ENCODE measurements around the gene CKLF. TPM values are rescaled to one million over a fixed set of nuclear protein-coding genes. Genes with fewer than 3 reads are reported as not detected.

The CKLF gene
- total and polyA plus RNA-seq, 12 donors: 19.6 to 67.9 (median 39.1) TPM

GRCh38 chr16:66574081-66574480 lies 21.7 kb downstream of the CKLF start:
- intact Hi-C loops (cut with DNase I): no loop called here
- WGBS, 4 donors: 76 to 93% (median 88%) methylated on average over 1 of the region's 1 CpG

GRCh38 chr16:66574531-66574930 lies 22.2 kb downstream of the CKLF start:
- 90 to 94% (median 93%) methylated on average over 3 of the region's 3 CpGs for WGBS, 4 donors
- Histone ChIP-seq H3K9me3 (replicated peaks in 1 of 3) (no peaks in the 10 kb centered on the region), H3K36me3 (replicated peaks in 1 of 2) (no peaks in the 10 kb centered on the region), H3K4me3 (no peak overlapping the region), H3K4me1 (replicated peaks in 1 of 2) (peaks cover 10 to 14% of the 10 kb centered on the region in 2 donors), H3K27ac (no peak overlapping the region), H3K27me3 (no peaks in the 10 kb centered on the region)
- intact Hi-C loops (cut with DNase I): no loop called here
- no peak for TF ChIP-seq POLR2A (IDR thresholded peaks at IDR 0.05)
- TF ChIP-seq CTCF (IDR thresholded peaks at IDR 0.05): no peak
- DNase-seq: no peak

More at GRCh38 chr16:66574081-66574480, 21.7 kb downstream of the CKLF start:
- Histone ChIP-seq H3K4me1 (replicated peaks in 1 of 2) (peaks cover 8 to 14% of the 10 kb centered on the region in 2 donors), H3K36me3 (replicated peaks in 1 of 2) (no peaks in the 10 kb centered on the region), H3K9me3 (replicated peaks in 1 of 3) (no peaks in the 10 kb centered on the region), H3K4me3 (no peak overlapping the region), H3K27me3 (no peaks in the 10 kb centered on the region), H3K27ac (no peak overlapping the region)
- TF ChIP-seq POLR2A (IDR thresholded peaks at IDR 0.05) (no peak), CTCF (IDR thresholded peaks at IDR 0.05) (no peak)
- DNase-seq: no peak

- H3K9me3 ChIP-seq (replicated peaks in 1 of 3): no peaks in the 10 kb centered on the region
- no peak for TF ChIP-seq CTCF (IDR thresholded peaks at IDR 0.05)
- H3K27ac ChIP-seq: no peak overlapping the region
- DNase-seq: no peak
- intact Hi-C loops (cut with DNase I): no loop called here
- peaks cover 10 to 11% of the 10 kb centered on the region in 2 donors for H3K4me1 ChIP-seq (replicated peaks in 1 of 2)
- WGBS, 4 donors: 94 to 98% (median 96%) methylated on average over 1 to 3 of the region's 3 CpGs
- H3K27me3 ChIP-seq: no peaks in the 10 kb centered on the region
- H3K36me3 ChIP-seq (replicated peaks in 1 of 2): no peaks in the 10 kb centered on the region
- no peak overlapping the region for H3K4me3 ChIP-seq
Measured at GRCh38 chr16:66575060-66575459, 22.7 kb downstream of the CKLF start.

- no peak for TF ChIP-seq POLR2A (IDR thresholded peaks at IDR 0.05)
- TF ChIP-seq CTCF (IDR thresholded peaks at IDR 0.05): no peak
- intact Hi-C loops (cut with DNase I): no loop called here
- no peaks in the 10 kb centered on the region for H3K36me3 ChIP-seq (replicated peaks in 1 of 2)
- 90 to 95% (median 91%) methylated on average over 5 of the region's 5 CpGs for WGBS, 4 donors
- no peak for DNase-seq
- H3K4me3 ChIP-seq: no peak overlapping the region
- H3K4me1 ChIP-seq (replicated peaks in 1 of 2): peaks cover 10 to 11% of the 10 kb centered on the region in 2 donors
- H3K9me3 ChIP-seq (replicated peaks in 1 of 3): no peaks in the 10 kb centered on the region
- no peak overlapping the region for H3K27ac ChIP-seq
- no peaks in the 10 kb centered on the region for H3K27me3 ChIP-seq
Measured at GRCh38 chr16:66576296-66576695, 23.9 kb downstream of the CKLF start.

Data from adrenal gland (tissue), 12 donors.